ENCODE measurements around the gene C1orf210.

The C1orf210 gene

GRCh38 chr1:43258370-43258769, 27.0 kb downstream of the C1orf210 start:
- H3K4me1 ChIP-seq (ENCODE audit: low read length) = no peaks in the 10 kb centered on the region
- no peaks in the 10 kb centered on the region for H3K79me2 ChIP-seq (ENCODE audit: low read length)
- no peak for TF ChIP-seq EZH2phosphoT487 (IDR thresholded peaks at IDR 0.05; ENCODE audit: low read depth)
- TF ChIP-seq CTCF (IDR thresholded peaks at IDR 0.05; ENCODE audit: low read depth, low read length) = no peak
- H3K36me3 ChIP-seq (replicated peaks; ENCODE audit: low read depth, low read length) = no peaks in the 10 kb centered on the region
- no peaks in the 10 kb centered on the region for H3K27me3 ChIP-seq (ENCODE audit: low read depth, low read length)
- H4K20me1 ChIP-seq (ENCODE audit: insufficient read depth, low read length) = no peaks in the 10 kb centered on the region
- no peak overlapping the region for H3K27ac ChIP-seq (ENCODE audit: low read length)
- H2AFZ ChIP-seq (ENCODE audit: low read depth, low read length) = no peak overlapping the region
- no peak overlapping the region for H3K4me2 ChIP-seq (ENCODE audit: low read length)
- no peak overlapping the region for H3K9ac ChIP-seq (ENCODE audit: low read length)
- no peak overlapping the region for H3K4me3 ChIP-seq (ENCODE audit: low read length)
- H3K9me3 ChIP-seq (ENCODE audit: insufficient read depth, low read length) = no peaks in the 10 kb centered on the region

- no peak overlapping the region for H2AFZ ChIP-seq (ENCODE audit: low read depth, low read length)
- no peaks in the 10 kb centered on the region for H3K36me3 ChIP-seq (replicated peaks; ENCODE audit: low read depth, low read length)
- H3K27me3 ChIP-seq (ENCODE audit: low read depth, low read length) = peaks cover 4% of the 10 kb centered on the region; the same call in 1 of the 2 replicates
- TF ChIP-seq EZH2phosphoT487 (IDR thresholded peaks at IDR 0.05; ENCODE audit: low read depth) = no peak
- TF ChIP-seq CTCF (IDR thresholded peaks at IDR 0.05; ENCODE audit: low read depth, low read length) = no peak
- H3K79me2 ChIP-seq (ENCODE audit: low read length) = no peaks in the 10 kb centered on the region
- H3K4me1 ChIP-seq (ENCODE audit: low read length) = no peaks in the 10 kb centered on the region
- H3K9me3 ChIP-seq (ENCODE audit: insufficient read depth, low read length) = no peaks in the 10 kb centered on the region
- no peaks in the 10 kb centered on the region for H4K20me1 ChIP-seq (ENCODE audit: insufficient read depth, low read length)
- no peak overlapping the region for H3K4me2 ChIP-seq (ENCODE audit: low read length)
- no peak overlapping the region for H3K4me3 ChIP-seq (ENCODE audit: low read length)
- no peak overlapping the region for H3K9ac ChIP-seq (ENCODE audit: low read length)
- H3K27ac ChIP-seq (ENCODE audit: low read length) = no peak overlapping the region
Measured at GRCh38 chr1:43256675-43257570, 28.5 kb downstream of the C1orf210 start.

- peaks cover 4% of the 10 kb centered on the region; the same call in 1 of the 2 replicates for H3K27me3 ChIP-seq (ENCODE audit: low read depth, low read length)
- H3K4me1 ChIP-seq (ENCODE audit: low read length) = no peaks in the 10 kb centered on the region
- no peak overlapping the region for H2AFZ ChIP-seq (ENCODE audit: low read depth, low read length)
- no peaks in the 10 kb centered on the region for H4K20me1 ChIP-seq (ENCODE audit: insufficient read depth, low read length)
- H3K9me3 ChIP-seq (ENCODE audit: insufficient read depth, low read length) = no peaks in the 10 kb centered on the region
- H3K4me3 ChIP-seq (ENCODE audit: low read length) = no peak overlapping the region
- no peak overlapping the region for H3K4me2 ChIP-seq (ENCODE audit: low read length)
- no peak for TF ChIP-seq CTCF (IDR thresholded peaks at IDR 0.05; ENCODE audit: low read depth, low read length)
- no peak for TF ChIP-seq EZH2phosphoT487 (IDR thresholded peaks at IDR 0.05; ENCODE audit: low read depth)
- no peaks in the 10 kb centered on the region for H3K79me2 ChIP-seq (ENCODE audit: low read length)
- H3K9ac ChIP-seq (ENCODE audit: low read length) = no peak overlapping the region
- no peak overlapping the region for H3K27ac ChIP-seq (ENCODE audit: low read length)
- no peaks in the 10 kb centered on the region for H3K36me3 ChIP-seq (replicated peaks; ENCODE audit: low read depth, low read length)
Measured at GRCh38 chr1:43255438-43256210, 29.8 kb downstream of the C1orf210 start.

DNA sequence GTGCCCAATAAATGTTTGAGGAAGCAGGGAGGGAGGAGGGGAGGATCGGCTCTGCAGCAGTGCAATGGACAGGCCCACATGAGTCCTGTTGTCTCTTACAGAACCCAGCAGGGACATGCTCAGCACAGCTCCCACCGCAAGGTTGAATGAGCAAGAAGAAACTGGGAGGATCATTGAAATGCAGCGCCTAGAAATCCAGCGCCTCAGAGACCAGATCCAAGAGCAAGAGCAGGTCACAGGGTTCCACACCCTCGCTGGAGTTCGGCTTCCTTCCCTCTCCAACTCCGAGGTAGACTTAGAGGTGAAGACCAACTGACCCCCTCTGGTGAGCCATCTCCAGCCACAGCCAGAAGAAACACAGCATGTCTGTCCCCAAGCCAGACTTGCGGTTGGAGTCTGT, 31.5 kb downstream of the C1orf210 start:
- no peaks in the 10 kb centered on the region for H3K36me3 ChIP-seq (replicated peaks; ENCODE audit: low read depth, low read length)
- no peak overlapping the region for H3K27ac ChIP-seq (ENCODE audit: low read length)
- H3K4me1 ChIP-seq (ENCODE audit: low read length) = no peaks in the 10 kb centered on the region
- TF ChIP-seq CTCF (IDR thresholded peaks at IDR 0.05; ENCODE audit: low read depth, low read length) (no peak), EZH2phosphoT487 (IDR thresholded peaks at IDR 0.05; ENCODE audit: low read depth) (no peak)
- peaks cover 4% of the 10 kb centered on the region; the same call in 1 of the 2 replicates for H3K27me3 ChIP-seq (ENCODE audit: low read depth, low read length)
- H4K20me1 ChIP-seq (ENCODE audit: insufficient read depth, low read length) = no peaks in the 10 kb centered on the region
- no peak overlapping the region for H3K4me3 ChIP-seq (ENCODE audit: low read length)
- H3K79me2 ChIP-seq (ENCODE audit: low read length) = no peaks in the 10 kb centered on the region
- no peak overlapping the region for H3K9ac ChIP-seq (ENCODE audit: low read length)
- H2AFZ ChIP-seq (ENCODE audit: low read depth, low read length) = no peak overlapping the region
- H3K4me2 ChIP-seq (ENCODE audit: low read length) = no peak overlapping the region
- no peaks in the 10 kb centered on the region for H3K9me3 ChIP-seq (ENCODE audit: insufficient read depth, low read length)
